Colonic mucosa (tissue), 4 donors: ENCODE data around the gene MED29. TPM values are rescaled to one million over a fixed set of nuclear protein-coding genes. Genes with fewer than 3 reads are reported as not detected.

ENCODE experiments used
- DNase-seq: peaks from one replicate; pipeline ENCODE4 v3.0.0-alpha.2; 2020
- H3K27ac ChIP-seq: fragments of 200-600 bp; one replicate; pipeline ENCODE4 v1.8.0; 2021
- H3K27me3 ChIP-seq: fragments of 200-600 bp; one replicate; pipeline ENCODE4 v1.8.0; 2021
- H3K36me3 ChIP-seq: fragments of 200-600 bp; one replicate; pipeline ENCODE4 v1.8.0; 2021
- H3K4me1 ChIP-seq: fragments of 200-600 bp; one replicate; pipeline ENCODE4 v1.8.0; 2021; ENCODE audit warnings: mild to moderate bottlenecking
- H3K4me3 ChIP-seq: fragments of 200-600 bp; one replicate; pipeline ENCODE4 v1.8.0; 2021
- H3K9ac ChIP-seq, 2 donors: one replicate each; pipeline ENCODE4 v1.7.0; 2013; ENCODE audit warnings: control low read depth in 2 of 2, low read depth in 2 of 2, low read length in 2 of 2
- H3K9me3 ChIP-seq: fragments of 200-600 bp; one replicate; pipeline ENCODE4 v1.8.0; 2021
- intact Hi-C: fragments of 100-400 bp; cut with DNase I; formaldehyde crosslinking; loops from one replicate; pipeline ENCODE4 v1.14.1; 2022
- total RNA-seq, 2 donors: library from RNA; stranded (reverse); fragmentation: NEBNext Ultra II Directional in 1 of 2; extraction: Animal tissue kit (Norgen Biotek cat#: 25700) in 1 of 2; gene quantifications; one replicate each; pipeline ENCODE4 v1.2.1, GENCODE V29; 2021
- TF ChIP-seq, protein P1 (sequence below): fragments of 200-600 bp; IDR thresholded peaks from one replicate; pipeline ENCODE4 v1.8.0; 2022; ENCODE audit warnings: antibody characterized with exemption, mild to moderate bottlenecking
- donor health status: healthy.
- donor health status: DM: no; HTN: no; CAD: no.
- donor health status: DM: no; HTN: no; CAD: no.

Gene MED29
- total RNA-seq, 2 donors from 2014 or later = 22.8 to 37.5 TPM

DNA sequence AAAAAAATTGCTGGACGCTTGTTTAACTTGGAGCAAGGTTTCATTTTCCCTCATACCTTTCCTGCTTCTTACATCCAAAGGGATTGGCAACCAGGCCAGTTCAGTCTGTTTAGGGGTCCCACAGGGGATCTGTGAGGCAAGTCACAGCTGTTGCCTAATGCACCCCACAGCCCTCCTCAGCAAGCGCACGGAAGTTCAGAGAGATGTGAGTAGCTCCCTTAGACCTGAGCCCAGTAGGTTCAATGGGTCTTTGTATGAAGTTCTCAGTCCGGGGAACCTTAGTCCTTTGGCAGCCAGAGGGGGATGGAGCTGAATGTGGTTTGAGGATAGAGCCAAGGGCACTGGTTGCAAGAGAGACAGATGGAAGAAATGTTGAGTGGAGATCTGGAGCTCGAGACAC, 35.9 kb upstream of the MED29 start:
- H3K27ac ChIP-seq = no peak overlapping the region
- no peak overlapping the region for H3K9ac ChIP-seq
- no peaks in the 10 kb centered on the region for H3K9me3 ChIP-seq
- TF ChIP-seq, protein P1, sequence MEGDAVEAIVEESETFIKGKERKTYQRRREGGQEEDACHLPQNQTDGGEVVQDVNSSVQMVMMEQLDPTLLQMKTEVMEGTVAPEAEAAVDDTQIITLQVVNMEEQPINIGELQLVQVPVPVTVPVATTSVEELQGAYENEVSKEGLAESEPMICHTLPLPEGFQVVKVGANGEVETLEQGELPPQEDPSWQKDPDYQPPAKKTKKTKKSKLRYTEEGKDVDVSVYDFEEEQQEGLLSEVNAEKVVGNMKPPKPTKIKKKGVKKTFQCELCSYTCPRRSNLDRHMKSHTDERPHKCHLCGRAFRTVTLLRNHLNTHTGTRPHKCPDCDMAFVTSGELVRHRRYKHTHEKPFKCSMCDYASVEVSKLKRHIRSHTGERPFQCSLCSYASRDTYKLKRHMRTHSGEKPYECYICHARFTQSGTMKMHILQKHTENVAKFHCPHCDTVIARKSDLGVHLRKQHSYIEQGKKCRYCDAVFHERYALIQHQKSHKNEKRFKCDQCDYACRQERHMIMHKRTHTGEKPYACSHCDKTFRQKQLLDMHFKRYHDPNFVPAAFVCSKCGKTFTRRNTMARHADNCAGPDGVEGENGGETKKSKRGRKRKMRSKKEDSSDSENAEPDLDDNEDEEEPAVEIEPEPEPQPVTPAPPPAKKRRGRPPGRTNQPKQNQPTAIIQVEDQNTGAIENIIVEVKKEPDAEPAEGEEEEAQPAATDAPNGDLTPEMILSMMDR = no peak
- H3K4me1 ChIP-seq = no peaks in the 10 kb centered on the region
- no peaks in the 10 kb centered on the region for H3K27me3 ChIP-seq
- intact Hi-C loops = no loop called here
- H3K36me3 ChIP-seq = peaks cover 26% of the 10 kb centered on the region
- no peak overlapping the region for H3K4me3 ChIP-seq
- DNase-seq = no peak

DNA sequence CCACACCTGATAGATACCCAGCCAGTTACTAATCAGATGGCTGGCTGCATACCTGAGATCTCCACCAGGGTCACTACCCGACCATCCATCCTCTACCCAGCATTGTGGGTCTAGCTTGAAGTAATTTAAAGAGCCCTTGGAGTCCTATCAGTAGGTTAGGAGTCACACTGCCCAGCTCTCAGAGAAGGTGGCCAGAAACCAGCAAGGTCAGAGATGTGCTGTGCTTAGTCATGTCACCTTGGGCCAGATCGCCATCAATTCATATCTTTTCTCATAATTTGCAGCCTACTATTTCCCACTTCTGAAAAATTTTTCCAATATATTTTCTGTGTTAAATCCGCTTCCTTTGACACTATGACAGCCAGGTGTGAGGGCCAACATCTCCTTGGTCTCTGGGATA, 35.1 kb upstream of the MED29 start:
- no peaks in the 10 kb centered on the region for H3K27me3 ChIP-seq
- H3K27ac ChIP-seq = no peak overlapping the region
- intact Hi-C loops = no loop called here
- TF ChIP-seq, protein P1 = no peak
- DNase-seq = no peak
- no peak overlapping the region for H3K4me3 ChIP-seq
- no peaks in the 10 kb centered on the region for H3K4me1 ChIP-seq
- H3K9me3 ChIP-seq = no peaks in the 10 kb centered on the region
- H3K9ac ChIP-seq = no peak overlapping the region
- H3K36me3 ChIP-seq = peaks cover 26% of the 10 kb centered on the region

DNA sequence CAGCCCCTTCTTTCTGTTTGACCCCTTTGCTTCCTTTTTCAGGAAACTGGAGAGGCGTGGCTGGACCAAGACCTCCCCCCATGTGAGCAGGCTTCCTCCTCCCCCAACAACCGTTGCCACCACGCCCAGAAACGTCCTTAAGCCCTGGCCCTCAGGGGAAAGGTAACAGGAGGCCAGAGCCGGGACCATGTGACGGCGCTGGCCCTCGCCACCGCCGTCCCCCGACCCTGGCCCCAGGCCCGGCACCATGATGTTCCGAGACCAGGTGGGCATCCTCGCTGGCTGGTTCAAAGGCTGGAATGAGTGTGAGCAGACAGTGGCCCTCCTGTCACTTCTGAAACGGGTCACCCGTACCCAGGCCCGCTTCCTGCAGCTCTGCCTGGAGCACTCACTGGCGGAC, 34.5 kb upstream of the MED29 start:
- intact Hi-C loops = no loop called here
- Histone ChIP-seq H3K36me3 (peaks cover 26% of the 10 kb centered on the region), H3K4me1 (no peaks in the 10 kb centered on the region), H3K27ac (no peak overlapping the region), H3K27me3 (no peaks in the 10 kb centered on the region), H3K9me3 (no peaks in the 10 kb centered on the region), H3K4me3 (no peak overlapping the region), H3K9ac (no peak overlapping the region)
- no peak for DNase-seq
- TF ChIP-seq, protein P1 = no peak

DNA sequence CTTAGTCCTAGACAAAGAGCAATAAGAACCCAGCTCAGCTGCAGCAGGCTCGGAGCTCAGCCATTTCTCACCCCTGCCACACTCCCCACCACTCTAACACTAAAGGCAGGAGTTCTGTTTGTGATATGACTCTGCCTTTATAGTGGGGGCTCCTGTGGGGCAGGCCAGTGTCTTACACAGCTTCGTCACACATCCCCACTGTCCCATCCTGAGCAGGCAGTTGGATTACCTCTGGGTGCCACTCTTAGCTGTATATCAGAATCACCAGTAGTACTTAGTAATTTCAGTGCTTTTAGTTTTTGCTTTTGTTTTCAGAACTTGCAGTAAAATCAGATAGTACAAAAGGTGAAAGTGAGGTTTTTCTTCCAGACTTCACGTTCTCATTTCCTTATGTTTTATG, 32.2 kb upstream of the MED29 start:
- H3K27ac ChIP-seq = no peak overlapping the region
- peaks cover 26% of the 10 kb centered on the region for H3K36me3 ChIP-seq
- TF ChIP-seq, protein P1 = no peak
- intact Hi-C loops = no loop called here
- H3K9ac ChIP-seq = no peak overlapping the region
- DNase-seq = no peak
- no peaks in the 10 kb centered on the region for H3K27me3 ChIP-seq
- H3K4me1 ChIP-seq = no peaks in the 10 kb centered on the region
- H3K4me3 ChIP-seq = no peak overlapping the region
- H3K9me3 ChIP-seq = no peaks in the 10 kb centered on the region

DNA sequence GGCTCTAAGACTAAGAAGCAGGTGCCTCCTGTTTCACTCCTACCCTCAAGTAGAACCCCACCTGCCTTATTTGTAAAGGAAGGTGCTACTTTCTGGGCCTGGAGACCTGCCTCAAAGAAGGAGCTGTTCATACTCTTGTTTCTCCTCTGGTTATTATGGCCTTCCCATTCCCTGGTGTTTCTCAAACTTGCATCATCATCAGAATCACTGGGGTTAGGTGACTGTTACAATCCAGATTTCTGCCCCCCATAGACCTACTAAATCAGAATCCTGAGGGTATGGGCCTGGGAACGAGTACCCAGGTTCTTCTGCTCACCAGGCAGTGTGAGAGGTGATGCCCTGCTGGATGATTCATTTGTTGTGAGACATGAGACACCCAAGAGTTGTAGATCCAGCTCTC, 30.6 kb upstream of the MED29 start:
- H3K9ac ChIP-seq = no peak overlapping the region
- no peaks in the 10 kb centered on the region for H3K9me3 ChIP-seq
- DNase-seq = no peak
- no peak overlapping the region for H3K4me3 ChIP-seq
- H3K4me1 ChIP-seq = no peaks in the 10 kb centered on the region
- H3K27ac ChIP-seq = no peak overlapping the region
- H3K36me3 ChIP-seq = peaks cover 15% of the 10 kb centered on the region
- no peaks in the 10 kb centered on the region for H3K27me3 ChIP-seq
- intact Hi-C loops = no loop called here
- TF ChIP-seq, protein P1 = no peak
